GM23248 (cell line): ENCODE measurements around the gene RGMA. TPM values are rescaled to one million over a fixed set of nuclear protein-coding genes. Genes with fewer than 3 reads are reported as not detected.
"Not testable (repeated sequence)": the region's sequence is repeated elsewhere in the genome, so short reads cannot be mapped to it uniquely, and the experiment has no call there.

Experiments
- DNase-seq: peaks from one replicate; pipeline ENCODE4 v3.0.0-alpha.2; 2015
- H2AFZ ChIP-seq: fragments of 200-600 bp; sonication (generic); 2 replicates; pipeline ENCODE4 v1.6.1; 2016; ENCODE audit warnings: antibody characterized with exemption
- H3F3A ChIP-seq: fragments of 200-600 bp; sonication (generic); 2 replicates; pipeline ENCODE4 v1.6.1; 2016; ENCODE audit warnings: mild to moderate bottlenecking, antibody characterized with exemption, mixed run types; ENCODE audit not compliant: insufficient read depth
- H3K27ac ChIP-seq: fragments of 200-600 bp; sonication (generic); 2 replicates; pipeline ENCODE4 v1.5.1; 2016; ENCODE audit warnings: mild to moderate bottlenecking
- H3K27me3 ChIP-seq: fragments of 200-600 bp; sonication (generic); replicated peaks from 2 replicates; pipeline ENCODE4 v1.6.1; 2016; ENCODE audit warnings: mild to moderate bottlenecking; ENCODE audit not compliant: insufficient read depth
- H3K36me3 ChIP-seq: fragments of 200-600 bp; sonication (generic); 2 replicates; pipeline ENCODE4 v1.6.1; 2016; ENCODE audit warnings: low read depth, mild to moderate bottlenecking
- H3K4me1 ChIP-seq: fragments of 200-600 bp; sonication (generic); 2 replicates; pipeline ENCODE4 v1.6.1; 2016; ENCODE audit warnings: mild to moderate bottlenecking; ENCODE audit not compliant: insufficient read depth
- H3K4me2 ChIP-seq: fragments of 200-600 bp; sonication (generic); one replicate; pipeline ENCODE4 v1.6.1; 2016; ENCODE audit warnings: mild to moderate bottlenecking; ENCODE audit not compliant: unreplicated experiment
- H3K4me3 ChIP-seq: fragments of 200-600 bp; sonication (generic); 2 replicates; pipeline ENCODE4 v1.5.1; 2016; ENCODE audit warnings: mild to moderate bottlenecking
- H3K79me2 ChIP-seq: fragments of 200-600 bp; sonication (generic); 2 replicates; pipeline ENCODE4 v1.6.1; 2016; ENCODE audit warnings: mild to moderate bottlenecking; ENCODE audit not compliant: insufficient read depth
- H3K9ac ChIP-seq: fragments of 200-600 bp; sonication (generic); 2 replicates; pipeline ENCODE4 v1.6.1; 2016; ENCODE audit warnings: mild to moderate bottlenecking
- H3K9me2 ChIP-seq: fragments of 200-600 bp; sonication (generic); 2 replicates; pipeline ENCODE4 v1.6.1; 2016; ENCODE audit warnings: mixed run types, mild to moderate bottlenecking, moderate library complexity; ENCODE audit not compliant: insufficient read depth
- H3K9me3 ChIP-seq: fragments of 200-600 bp; sonication (generic); one replicate; pipeline ENCODE4 v1.6.1; 2017; ENCODE audit warnings: low read depth
- H4K20me1 ChIP-seq: fragments of 200-600 bp; sonication (generic); 2 replicates; pipeline ENCODE4 v1.6.0; 2016; ENCODE audit not compliant: insufficient read depth
- EZH2 ChIP-seq: fragments of 200-600 bp; sonication (generic); IDR thresholded peaks from 2 replicates; pipeline ENCODE4 v1.6.1; 2018; ENCODE audit warnings: antibody characterized with exemption, mild to moderate bottlenecking; ENCODE audit not compliant: insufficient read depth, poor library complexity, severe bottlenecking
- EZH2phosphoT487 ChIP-seq: fragments of 200-600 bp; sonication (generic); IDR thresholded peaks from 2 replicates; pipeline ENCODE4 v1.6.1; 2018; ENCODE audit warnings: antibody characterized with exemption, moderate library complexity, mild to moderate bottlenecking, low read depth; ENCODE audit not compliant: insufficient read depth
- WGBS, 2 experiments: methylation state at CpG; one replicate each; pipeline ENCODE4 v1.1.6; 2015 to 2017; ENCODE audit warnings: low lambda C conversion rate in 2 of 2, low coverage in 1 of 2; ENCODE audit errors: missing lambda C conversion rate in 2 of 2; 5-methylcytosine and 5-hydroxymethylcytosine counted together
- in situ Hi-C: fragments of 300-500 bp; cut with MboI; formaldehyde crosslinking; loops from 2 replicates; pipeline ENCODE4 v1.15.0; 2020
- polyA plus RNA-seq: library from polyadenylated mRNA; unstranded; fragments of >200 nt; fragmentation: Nextera tagmentation; extraction: Ambion mirVana; gene quantifications from 2 replicates; pipeline ENCODE4 v1.2.1, GENCODE V29; 2016
- total RNA-seq: library from RNA; depleted of rRNA; stranded (reverse); fragments of >200 nt; shearing (Covaris generic); gene quantifications from 2 replicates; pipeline ENCODE4 v1.2.3, GENCODE V29; 2014

The RGMA gene
- total and polyA plus RNA-seq, 2 experiments from 2014 or later = 0.76 to 0.84 TPM

- Histone ChIP-seq H3K4me1 (peaks cover 9% of the 10 kb centered on the region), H2AFZ (no peak overlapping the region), H3K9ac (no peak overlapping the region), H3K9me2 (no peaks in the 10 kb centered on the region), H3K27me3 (peaks cover 14% of the 10 kb centered on the region), H3K36me3 (no peaks in the 10 kb centered on the region), H3K79me2 (no peaks in the 10 kb centered on the region), H3K9me3 (no peaks in the 10 kb centered on the region), H3K4me3 (no peak overlapping the region), H4K20me1 (no peaks in the 10 kb centered on the region), H3F3A (peaks cover 5% of the 10 kb centered on the region; the same call in 1 of the 2 replicates), H3K27ac (no peak overlapping the region), H3K4me2 (no peak overlapping the region)
- 90% methylated on average over 13 to 30 of the region's 38 CpGs for WGBS, 2 experiments
- no peak for DNase-seq
- TF ChIP-seq EZH2 = no peak
- TF ChIP-seq EZH2phosphoT487 = no peak
- in situ Hi-C loops = no loop called here
These were observed 22.8 kb downstream of the RGMA start for GRCh38 chr15:93066224-93066681.

- no peaks in the 10 kb centered on the region for H3K9me3 ChIP-seq
- no peak overlapping the region for H3K4me3 ChIP-seq
- TF ChIP-seq EZH2 = no peak
- no peak for TF ChIP-seq EZH2phosphoT487
- H3K27me3 ChIP-seq = peaks cover 8% of the 10 kb centered on the region; the same call in 1 of the 2 replicates
- H3K36me3 ChIP-seq = no peaks in the 10 kb centered on the region
- no peak overlapping the region for H3K4me2 ChIP-seq
- peaks cover 9% of the 10 kb centered on the region for H3K4me1 ChIP-seq
- no peaks in the 10 kb centered on the region for H3K9me2 ChIP-seq
- no peak overlapping the region for H2AFZ ChIP-seq
- in situ Hi-C loops = no loop called here
- no peak overlapping the region for H3K27ac ChIP-seq
- no peak for DNase-seq
- peaks cover 5% of the 10 kb centered on the region; the same call in 1 of the 2 replicates for H3F3A ChIP-seq
- H3K79me2 ChIP-seq = no peaks in the 10 kb centered on the region
- no peaks in the 10 kb centered on the region for H4K20me1 ChIP-seq
- 91 to 94% methylated on average over 17 to 23 of the region's 23 CpGs for WGBS, 2 experiments
- no peak overlapping the region for H3K9ac ChIP-seq
These were observed 23.4 kb downstream of the RGMA start for GRCh38 chr15:93065641-93066045.

GRCh38 chr15:93063796-93064690 is 25.0 kb downstream of the RGMA start:
- Histone ChIP-seq H3F3A (peaks cover 5% of the 10 kb centered on the region; the same call in 1 of the 2 replicates), H3K9ac (no peak overlapping the region), H2AFZ (no peak overlapping the region), H3K4me2 (no peak overlapping the region), H3K4me3 (no peak overlapping the region), H3K9me3 (no peaks in the 10 kb centered on the region), H3K9me2 (no peaks in the 10 kb centered on the region), H3K27me3 (peaks cover 6% of the 10 kb centered on the region; the same call in 1 of the 2 replicates), H3K27ac (no peak overlapping the region), H3K79me2 (no peaks in the 10 kb centered on the region), H4K20me1 (no peaks in the 10 kb centered on the region), H3K4me1 (peaks cover 9% of the 10 kb centered on the region), H3K36me3 (no peaks in the 10 kb centered on the region)
- no peak for TF ChIP-seq EZH2phosphoT487
- TF ChIP-seq EZH2 = no peak
- DNase-seq = no peak
- in situ Hi-C loops = no loop called here
- WGBS, 2 experiments = 89% methylated on average over 23 of the region's 23 CpGs

- H3K4me1 ChIP-seq = peaks cover 9% of the 10 kb centered on the region
- H3K4me2 ChIP-seq = no peak overlapping the region
- DNase-seq = no peak
- H3K36me3 ChIP-seq = no peaks in the 10 kb centered on the region
- no peak overlapping the region for H3K27ac ChIP-seq
- WGBS, 2 experiments = 27 to 39% methylated on average over 8 of the region's 8 CpGs
- H3K9ac ChIP-seq = no peak overlapping the region
- H3K79me2 ChIP-seq = no peaks in the 10 kb centered on the region
- H3K27me3 ChIP-seq = peaks cover 6% of the 10 kb centered on the region; the same call in 1 of the 2 replicates
- no peaks in the 10 kb centered on the region for H4K20me1 ChIP-seq
- no peaks in the 10 kb centered on the region for H3K9me3 ChIP-seq
- TF ChIP-seq EZH2phosphoT487 = no peak
- TF ChIP-seq EZH2 = no peak
- no peak overlapping the region for H3K4me3 ChIP-seq
- in situ Hi-C loops = no loop called here
- no peak overlapping the region for H2AFZ ChIP-seq
- no peaks in the 10 kb centered on the region for H3K9me2 ChIP-seq
- H3F3A ChIP-seq = peaks cover 5% of the 10 kb centered on the region; the same call in 1 of the 2 replicates
These were observed 25.7 kb downstream of the RGMA start for GRCh38 chr15:93063262-93063671.

GRCh38 chr15:93062628-93063261 is 26.3 kb downstream of the RGMA start:
- H3K79me2 ChIP-seq, H3K4me2 ChIP-seq, DNase-seq, H3K4me1 ChIP-seq, H3K27me3 ChIP-seq, H4K20me1 ChIP-seq, H3K36me3 ChIP-seq, H3F3A ChIP-seq, H3K9me3 ChIP-seq, H3K4me3 ChIP-seq, H3K27ac ChIP-seq, H3K9me2 ChIP-seq, in situ Hi-C loops, H3K9ac ChIP-seq, H2AFZ ChIP-seq: not testable (repeated sequence)
- WGBS, 2 experiments = 9 to 15% methylated on average over 12 to 13 of the region's 13 CpGs
